ENCODE results near the gene FAM186B.

Gene FAM186B

DNA sequence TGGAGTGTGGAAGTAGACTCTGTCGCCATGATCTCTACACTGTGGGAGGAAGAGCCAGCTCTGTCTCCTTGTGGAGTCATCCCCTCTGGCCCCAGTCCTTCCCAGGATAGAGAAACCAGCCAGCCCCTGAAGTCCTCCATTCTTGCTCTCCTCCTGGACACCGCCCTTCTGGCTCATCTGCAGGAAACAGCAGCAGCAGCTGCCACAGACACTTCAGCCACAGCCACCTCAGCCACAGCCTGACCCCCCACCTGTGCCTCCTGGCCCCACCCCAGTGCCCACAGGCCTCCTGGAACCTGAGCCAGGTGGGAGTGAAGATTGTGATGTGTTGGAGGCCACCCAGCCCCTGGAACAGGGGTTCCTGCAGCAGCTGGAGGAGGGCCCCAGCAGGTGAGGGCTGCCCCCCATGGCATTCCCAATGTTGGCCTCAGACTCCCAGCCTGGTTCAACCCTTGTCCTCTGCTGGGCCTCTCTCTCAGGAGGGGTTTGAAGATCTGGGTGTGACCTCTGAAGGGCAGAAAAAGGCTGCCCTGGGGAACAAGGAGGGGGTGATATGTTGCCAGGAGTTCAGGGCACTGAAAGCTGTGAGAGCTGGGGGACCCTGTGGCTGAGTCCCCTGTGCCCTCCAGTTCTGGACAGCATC lies 28.4 kb upstream of the FAM186B start:
- H3K27ac ChIP-seq = no peak overlapping the region
- TF ChIP-seq, protein P1, sequence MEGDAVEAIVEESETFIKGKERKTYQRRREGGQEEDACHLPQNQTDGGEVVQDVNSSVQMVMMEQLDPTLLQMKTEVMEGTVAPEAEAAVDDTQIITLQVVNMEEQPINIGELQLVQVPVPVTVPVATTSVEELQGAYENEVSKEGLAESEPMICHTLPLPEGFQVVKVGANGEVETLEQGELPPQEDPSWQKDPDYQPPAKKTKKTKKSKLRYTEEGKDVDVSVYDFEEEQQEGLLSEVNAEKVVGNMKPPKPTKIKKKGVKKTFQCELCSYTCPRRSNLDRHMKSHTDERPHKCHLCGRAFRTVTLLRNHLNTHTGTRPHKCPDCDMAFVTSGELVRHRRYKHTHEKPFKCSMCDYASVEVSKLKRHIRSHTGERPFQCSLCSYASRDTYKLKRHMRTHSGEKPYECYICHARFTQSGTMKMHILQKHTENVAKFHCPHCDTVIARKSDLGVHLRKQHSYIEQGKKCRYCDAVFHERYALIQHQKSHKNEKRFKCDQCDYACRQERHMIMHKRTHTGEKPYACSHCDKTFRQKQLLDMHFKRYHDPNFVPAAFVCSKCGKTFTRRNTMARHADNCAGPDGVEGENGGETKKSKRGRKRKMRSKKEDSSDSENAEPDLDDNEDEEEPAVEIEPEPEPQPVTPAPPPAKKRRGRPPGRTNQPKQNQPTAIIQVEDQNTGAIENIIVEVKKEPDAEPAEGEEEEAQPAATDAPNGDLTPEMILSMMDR (IDR thresholded peaks at IDR 0.05) = no peak
- TF ChIP-seq ZFX (IDR thresholded peaks at IDR 0.05; ENCODE audit: borderline replicate concordance) = no peak

DNA sequence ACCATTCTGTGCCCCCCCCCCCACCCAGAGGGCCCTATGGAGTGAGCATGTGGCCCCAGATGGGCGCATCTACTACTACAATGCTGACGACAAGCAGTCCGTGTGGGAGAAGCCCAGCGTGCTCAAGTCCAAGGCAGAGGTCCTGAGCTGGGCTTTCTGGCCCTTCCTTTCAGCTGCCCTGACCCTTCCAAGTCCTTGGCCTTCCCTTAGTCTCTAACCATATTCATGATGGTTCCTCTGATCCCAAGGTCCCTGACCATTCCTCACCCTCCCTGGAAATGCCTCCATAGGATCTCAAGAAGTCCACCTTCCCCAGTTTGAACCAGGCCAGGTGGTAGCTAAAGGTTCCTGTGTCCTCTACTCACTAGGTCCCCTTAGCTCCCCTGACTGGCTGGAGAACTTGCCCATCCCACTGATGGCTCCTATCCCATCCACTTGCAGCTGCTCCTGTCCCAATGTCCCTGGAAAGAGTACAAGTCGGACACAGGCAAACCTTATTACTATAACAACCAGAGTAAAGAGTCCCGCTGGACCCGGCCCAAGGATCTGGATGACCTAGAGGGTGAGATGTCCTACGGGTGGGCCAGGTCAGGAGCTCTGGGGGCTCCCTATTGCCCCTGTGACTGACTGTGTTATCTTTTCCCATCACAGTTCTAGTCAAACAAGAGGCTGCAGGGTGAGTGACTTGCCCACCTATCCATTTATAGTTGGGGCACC lies 27.7 kb upstream of the FAM186B start:
- no peak overlapping the region for H3K27ac ChIP-seq
- TF ChIP-seq, protein P1 (IDR thresholded peaks at IDR 0.05) = no peak
- TF ChIP-seq ZFX (IDR thresholded peaks at IDR 0.05; ENCODE audit: borderline replicate concordance) = no peak

DNA sequence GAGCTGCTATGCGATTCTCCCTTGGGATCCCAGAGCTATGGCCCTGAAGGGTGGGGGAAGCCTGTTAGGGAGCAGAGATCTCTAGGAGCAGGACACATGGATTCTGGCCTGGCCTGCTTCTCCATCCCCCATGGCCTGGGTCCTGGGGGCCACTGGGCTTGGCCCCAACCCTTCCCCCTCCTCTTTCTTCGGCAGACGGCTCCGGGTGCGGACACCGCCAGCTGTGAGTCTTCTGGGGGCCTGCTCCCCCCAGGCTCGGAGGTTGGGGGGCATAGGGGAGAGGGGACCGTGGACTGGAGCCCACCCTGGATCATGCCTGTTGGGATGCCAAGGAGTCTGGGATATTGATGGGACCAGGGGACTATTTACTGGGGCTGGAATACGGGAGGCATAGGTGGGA lies 27.0 kb upstream of the FAM186B start:
- H3K27ac ChIP-seq = no peak overlapping the region
- TF ChIP-seq, protein P1 (IDR thresholded peaks at IDR 0.05) = no peak
- no peak for TF ChIP-seq ZFX (IDR thresholded peaks at IDR 0.05; ENCODE audit: borderline replicate concordance)

DNA sequence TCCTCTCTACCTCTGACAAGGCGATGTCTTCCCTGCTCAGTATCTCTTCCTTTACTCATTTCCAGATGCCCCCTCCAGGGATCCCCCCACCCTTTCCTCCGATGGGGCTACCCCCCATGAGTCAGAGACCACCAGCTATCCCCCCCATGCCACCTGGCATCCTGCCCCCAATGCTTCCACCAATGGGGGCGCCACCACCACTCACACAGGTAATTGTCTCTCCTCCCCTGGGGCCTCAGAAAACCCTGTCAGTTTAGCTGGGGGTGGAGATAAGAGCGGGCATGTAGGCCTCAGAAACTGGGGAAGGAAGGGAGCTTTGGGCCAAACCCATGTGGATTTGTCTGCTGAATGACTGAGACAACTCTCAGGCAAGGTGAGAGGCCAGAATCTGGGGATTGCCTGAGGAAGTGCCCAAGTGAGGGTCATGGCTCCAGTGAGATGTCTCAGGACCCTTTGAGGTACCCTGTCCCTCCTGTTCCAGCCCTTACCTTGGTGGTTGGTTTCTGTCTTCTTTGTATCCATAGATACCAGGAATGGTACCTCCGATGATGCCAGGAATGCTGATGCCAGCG lies 26.0 kb upstream of the FAM186B start:
- no peak overlapping the region for H3K27ac ChIP-seq
- no peak for TF ChIP-seq ZFX (IDR thresholded peaks at IDR 0.05; ENCODE audit: borderline replicate concordance)
- TF ChIP-seq, protein P1 (IDR thresholded peaks at IDR 0.05) = peak; percentile 7; the same call in 1 of the 2 replicates

DNA sequence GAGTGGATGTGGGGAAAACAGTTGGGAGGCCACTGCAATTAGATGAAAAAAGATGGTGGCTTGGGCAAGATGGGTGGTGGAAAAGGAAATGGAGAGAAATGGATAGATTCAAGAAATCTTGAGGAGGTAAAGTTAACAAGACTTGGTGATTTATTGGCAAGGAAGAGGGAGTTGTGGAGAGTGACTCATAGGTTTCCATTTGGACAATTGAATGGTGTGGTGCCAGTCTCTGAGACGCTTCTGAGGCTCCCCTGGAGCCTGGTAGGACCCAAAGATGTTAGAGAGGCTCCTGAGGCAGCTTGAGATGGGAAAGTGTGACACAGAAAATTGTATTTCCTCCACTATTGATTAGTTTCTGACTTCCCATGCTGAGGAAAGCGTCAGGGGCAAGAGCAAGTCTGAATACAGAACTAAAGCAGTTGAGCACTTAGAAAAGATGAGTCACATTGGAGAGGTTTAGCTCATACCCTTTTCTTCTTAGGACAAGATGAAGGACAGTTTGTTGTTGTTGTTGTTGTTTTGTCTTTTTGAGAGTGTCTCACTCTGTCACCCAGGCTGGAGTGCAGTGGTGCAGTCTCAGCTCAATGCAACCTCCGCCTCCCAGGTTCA lies 22.4 kb upstream of the FAM186B start:
- no peak for TF ChIP-seq ZFX (IDR thresholded peaks at IDR 0.05; ENCODE audit: borderline replicate concordance)
- TF ChIP-seq, protein P1 (IDR thresholded peaks at IDR 0.05) = no peak
- H3K27ac ChIP-seq = no peak overlapping the region

DNA sequence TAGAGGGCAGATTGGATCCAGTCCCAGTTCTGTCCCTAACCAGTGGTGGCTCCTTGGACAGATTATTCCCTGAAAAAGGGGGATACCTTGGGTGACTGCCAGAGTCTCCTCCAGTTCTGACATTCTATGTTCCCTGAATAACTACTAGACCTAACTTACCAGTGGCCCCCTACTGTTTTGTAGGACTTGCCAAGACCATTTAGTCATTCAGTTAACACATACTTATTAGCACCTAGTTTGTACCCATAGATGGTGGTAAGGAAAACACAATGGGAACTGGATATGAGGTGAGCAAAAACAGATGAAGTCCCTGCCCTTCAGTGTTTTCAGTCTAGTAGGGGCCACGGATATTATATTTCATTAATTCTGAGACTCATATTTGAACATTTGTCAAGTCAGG lies 21.4 kb upstream of the FAM186B start:
- TF ChIP-seq, protein P1 (IDR thresholded peaks at IDR 0.05) = no peak
- TF ChIP-seq ZFX (IDR thresholded peaks at IDR 0.05; ENCODE audit: borderline replicate concordance) = no peak

More for the DNA sequence above, 21.4 kb upstream of the FAM186B start:
- no peak overlapping the region for H3K27ac ChIP-seq

Data from 22Rv1 (cell line).